Measurements from ENCODE around the gene TMEM116.

- TF ChIP-seq NFIC (IDR thresholded peaks at IDR 0.05) (no peak), CREB1 (IDR thresholded peaks at IDR 0.05; ENCODE audit: low read depth) (no peak), REST (IDR thresholded peaks at IDR 0.05; ENCODE audit: low read depth) (no peak), RAD21 (IDR thresholded peaks at IDR 0.05; ENCODE audit: low read depth) (no peak), YY1 (IDR thresholded peaks at IDR 0.05; ENCODE audit: low read depth) (no peak), FOXM1 (IDR thresholded peaks at IDR 0.05; ENCODE audit: borderline replicate concordance, low read depth) (no peak)
- TF ChIP-seq, protein P1, sequence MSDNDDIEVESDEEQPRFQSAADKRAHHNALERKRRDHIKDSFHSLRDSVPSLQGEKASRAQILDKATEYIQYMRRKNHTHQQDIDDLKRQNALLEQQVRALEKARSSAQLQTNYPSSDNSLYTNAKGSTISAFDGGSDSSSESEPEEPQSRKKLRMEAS (IDR thresholded peaks at IDR 0.05): no peak
- TF ChIP-seq, protein P2, sequence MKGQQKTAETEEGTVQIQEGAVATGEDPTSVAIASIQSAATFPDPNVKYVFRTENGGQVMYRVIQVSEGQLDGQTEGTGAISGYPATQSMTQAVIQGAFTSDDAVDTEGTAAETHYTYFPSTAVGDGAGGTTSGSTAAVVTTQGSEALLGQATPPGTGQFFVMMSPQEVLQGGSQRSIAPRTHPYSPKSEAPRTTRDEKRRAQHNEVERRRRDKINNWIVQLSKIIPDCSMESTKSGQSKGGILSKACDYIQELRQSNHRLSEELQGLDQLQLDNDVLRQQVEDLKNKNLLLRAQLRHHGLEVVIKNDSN (IDR thresholded peaks at IDR 0.05): no peak
Measured at GRCh38 chr12:111978545-111978944, 34.4 kb downstream of the TMEM116 start.

Measured in Ishikawa (cell line).